ENCODE data around the gene HPSE2. TPM values are rescaled to one million over a fixed set of nuclear protein-coding genes. Genes with fewer than 3 reads are reported as not detected.
"Not testable (repeated sequence)": the region's sequence is repeated elsewhere in the genome, so short reads cannot be mapped to it uniquely, and the experiment has no call there.

Gene HPSE2
- total and polyA plus RNA-seq, 2 donors (not counting 1 experiment from before 2014, with no cell fraction given) = not detected

DNA sequence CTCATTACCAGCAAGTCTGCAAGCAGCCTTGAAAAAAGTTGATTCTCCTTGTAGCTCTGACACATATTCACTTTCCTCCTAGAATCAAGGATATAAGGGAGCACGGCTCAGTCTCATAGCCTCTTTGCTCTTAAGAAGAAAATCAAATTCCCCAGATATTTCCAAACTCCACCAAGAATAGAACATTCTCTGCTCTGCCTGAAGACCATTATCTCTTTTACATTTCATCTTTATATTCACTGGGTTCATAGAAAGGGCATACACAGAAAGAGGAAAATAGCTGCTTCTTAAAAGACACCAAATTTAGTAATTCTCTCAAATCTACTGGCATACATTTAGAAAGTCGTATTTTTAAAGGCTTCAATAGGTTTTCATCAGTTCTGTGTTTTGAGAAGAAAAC lies 92.0 kb downstream of the HPSE2 start:
- Mint-ChIP-seq H3K9me3 (ENCODE audit: insufficient read depth) (no peaks in the 10 kb centered on the region), H3K4me1 (no peaks in the 10 kb centered on the region), H3K4me3 (no peak overlapping the region), H3K27me3 (peaks cover 15% of the 10 kb centered on the region), H3K27ac (no peak overlapping the region)
- no peak overlapping the region for H2AFZ ChIP-seq (ENCODE audit: insufficient read depth, low read depth, low read length, poor library complexity, severe bottlenecking)
- TF ChIP-seq EZH2 (IDR thresholded peaks at IDR 0.05; ENCODE audit: borderline replicate concordance, insufficient read depth, low read depth, low read length, poor library complexity, severe bottlenecking) = no peak
- TF ChIP-seq CTCF (IDR thresholded peaks at IDR 0.05) = no peak
- POLR2A ChIA-PET = no interaction called here
- H3K9ac ChIP-seq (ENCODE audit: low read length) = no peak overlapping the region
- ATAC-seq (ENCODE audit: low read depth) = no peak
- no peaks in the 10 kb centered on the region for H3K36me3 ChIP-seq (replicated peaks in 1 of 2; ENCODE audit: control extremely low read depth in 1 of 2, control insufficient read depth in 1 of 2, extremely low read depth in 1 of 2, insufficient read depth in 2 of 2, low read length in 1 of 2)
- intact Hi-C loops (cut with micrococcal nuclease) = no loop called here
- H4K20me1 ChIP-seq (ENCODE audit: control insufficient read depth, insufficient read depth, low read length, poor library complexity, severe bottlenecking) = no peaks in the 10 kb centered on the region
- CTCF ChIA-PET = no interaction called here
- H3K4me3 ChIP-seq (ENCODE audit: control extremely low read depth in 1 of 5, extremely low read depth in 1 of 5, insufficient read depth in 1 of 5, low read depth in 2 of 5, low read length in 4 of 5) = no peak overlapping the region
- H3K4me2 ChIP-seq (replicated peaks; ENCODE audit: low read depth, low read length, poor library complexity, severe bottlenecking) = no peak overlapping the region
- no peak for DNase-seq
- H3K79me2 ChIP-seq (ENCODE audit: control insufficient read depth, insufficient read depth, low read length) = no peaks in the 10 kb centered on the region
- H3K9me3 ChIP-seq (ENCODE audit: control extremely low read depth in 1 of 3, control insufficient read depth in 2 of 3, insufficient read depth in 1 of 3, low read length in 2 of 3) = no peaks in the 10 kb centered on the region
- H3K27me3 ChIP-seq (replicated peaks in 1 of 4; ENCODE audit: control extremely low read depth in 1 of 4, control insufficient read depth in 3 of 4, insufficient read depth in 4 of 4, low read length in 3 of 4) = no peaks in the 10 kb centered on the region
- H3K4me1 ChIP-seq (ENCODE audit: control insufficient read depth in 2 of 2, insufficient read depth in 2 of 2, low read length in 2 of 2) = no peaks in the 10 kb centered on the region
- WGBS (ENCODE audit: insufficient coverage) = no CpG with 5 or more reads among the region's 2 CpGs
- no peak overlapping the region for H3K27ac ChIP-seq (ENCODE audit: low read length in 2 of 2)

DNA sequence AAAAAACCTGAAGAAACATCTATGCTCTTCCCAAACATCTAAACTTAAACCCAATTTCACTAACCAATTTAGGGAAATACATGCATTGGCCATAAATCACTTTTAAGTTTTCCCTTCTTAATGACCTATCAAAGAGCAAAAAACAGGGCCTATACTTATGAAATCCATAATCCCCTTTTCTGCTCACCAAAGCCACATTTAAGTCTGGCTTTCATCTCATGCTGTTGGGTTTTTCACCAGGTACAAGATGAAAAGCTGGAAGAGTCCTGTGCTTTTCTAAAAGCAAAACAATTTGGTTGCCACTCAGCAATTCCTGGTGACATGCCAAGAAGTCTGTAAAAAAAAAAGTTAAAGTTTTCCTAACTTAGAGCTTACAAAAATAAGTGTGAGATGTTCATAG lies 92.6 kb downstream of the HPSE2 start:
- intact Hi-C loops (cut with micrococcal nuclease) = no loop called here
- Mint-ChIP-seq H3K4me1 (no peaks in the 10 kb centered on the region), H3K4me3 (no peak overlapping the region), H3K9me3 (ENCODE audit: insufficient read depth) (no peaks in the 10 kb centered on the region), H3K27ac (no peak overlapping the region), H3K27me3 (peaks cover 15% of the 10 kb centered on the region)
- H2AFZ ChIP-seq (ENCODE audit: insufficient read depth, low read depth, low read length, poor library complexity, severe bottlenecking) = no peak overlapping the region
- ChIA-PET CTCF (no interaction called here), POLR2A (no interaction called here)
- H3K9ac ChIP-seq (ENCODE audit: low read length) = no peak overlapping the region
- H3K79me2 ChIP-seq (ENCODE audit: control insufficient read depth, insufficient read depth, low read length) = no peaks in the 10 kb centered on the region
- H3K27me3 ChIP-seq (replicated peaks in 1 of 4; ENCODE audit: control extremely low read depth in 1 of 4, control insufficient read depth in 3 of 4, insufficient read depth in 4 of 4, low read length in 3 of 4) = no peaks in the 10 kb centered on the region
- H3K4me2 ChIP-seq (replicated peaks; ENCODE audit: low read depth, low read length, poor library complexity, severe bottlenecking) = no peak overlapping the region
- DNase-seq (no peak), ATAC-seq (ENCODE audit: low read depth) (no peak)
- no peaks in the 10 kb centered on the region for H3K36me3 ChIP-seq (replicated peaks in 1 of 2; ENCODE audit: control extremely low read depth in 1 of 2, control insufficient read depth in 1 of 2, extremely low read depth in 1 of 2, insufficient read depth in 2 of 2, low read length in 1 of 2)
- TF ChIP-seq CTCF (IDR thresholded peaks at IDR 0.05) = no peak
- no peak overlapping the region for H3K27ac ChIP-seq (ENCODE audit: low read length in 2 of 2)
- no peak overlapping the region for H3K4me3 ChIP-seq (ENCODE audit: control extremely low read depth in 1 of 5, extremely low read depth in 1 of 5, insufficient read depth in 1 of 5, low read depth in 2 of 5, low read length in 4 of 5)
- H4K20me1 ChIP-seq (ENCODE audit: control insufficient read depth, insufficient read depth, low read length, poor library complexity, severe bottlenecking) = no peaks in the 10 kb centered on the region
- H3K9me3 ChIP-seq (ENCODE audit: control extremely low read depth in 1 of 3, control insufficient read depth in 2 of 3, insufficient read depth in 1 of 3, low read length in 2 of 3) = no peaks in the 10 kb centered on the region
- H3K4me1 ChIP-seq (ENCODE audit: control insufficient read depth in 2 of 2, insufficient read depth in 2 of 2, low read length in 2 of 2) = no peaks in the 10 kb centered on the region

- H3K36me3 ChIP-seq (replicated peaks in 1 of 2; ENCODE audit: control extremely low read depth in 1 of 2, control insufficient read depth in 1 of 2, extremely low read depth in 1 of 2, insufficient read depth in 2 of 2, low read length in 1 of 2); H3K4me1 Mint-ChIP-seq; H3K79me2 ChIP-seq (ENCODE audit: control insufficient read depth, insufficient read depth, low read length); intact Hi-C loops (cut with micrococcal nuclease); H3K27ac ChIP-seq (ENCODE audit: low read length in 2 of 2); H2AFZ ChIP-seq (ENCODE audit: insufficient read depth, low read depth, low read length, poor library complexity, severe bottlenecking); H3K27me3 ChIP-seq (replicated peaks in 1 of 4; ENCODE audit: control extremely low read depth in 1 of 4, control insufficient read depth in 3 of 4, insufficient read depth in 4 of 4, low read length in 3 of 4); H4K20me1 ChIP-seq (ENCODE audit: control insufficient read depth, insufficient read depth, low read length, poor library complexity, severe bottlenecking); POLR2A ChIA-PET; H3K4me3 ChIP-seq (ENCODE audit: control extremely low read depth in 1 of 5, extremely low read depth in 1 of 5, insufficient read depth in 1 of 5, low read depth in 2 of 5, low read length in 4 of 5); DNase-seq; H3K4me2 ChIP-seq (replicated peaks; ENCODE audit: low read depth, low read length, poor library complexity, severe bottlenecking); CTCF ChIA-PET; H3K27ac Mint-ChIP-seq; H3K4me3 Mint-ChIP-seq; H3K4me1 ChIP-seq (ENCODE audit: control insufficient read depth in 2 of 2, insufficient read depth in 2 of 2, low read length in 2 of 2); H3K9me3 Mint-ChIP-seq (ENCODE audit: insufficient read depth); ATAC-seq (ENCODE audit: low read depth); H3K9me3 ChIP-seq (ENCODE audit: control extremely low read depth in 1 of 3, control insufficient read depth in 2 of 3, insufficient read depth in 1 of 3, low read length in 2 of 3); H3K9ac ChIP-seq (ENCODE audit: low read length): not testable (repeated sequence)
- 79% methylated on average over 3 of the region's 3 CpGs for WGBS (ENCODE audit: insufficient coverage)
- peaks cover 11% of the 10 kb centered on the region for H3K27me3 Mint-ChIP-seq
Observed at GRCh38 chr10:99132897-99133296, 102.8 kb downstream of the HPSE2 start.
